ENCODE results near the gene OGDH.

DNA sequence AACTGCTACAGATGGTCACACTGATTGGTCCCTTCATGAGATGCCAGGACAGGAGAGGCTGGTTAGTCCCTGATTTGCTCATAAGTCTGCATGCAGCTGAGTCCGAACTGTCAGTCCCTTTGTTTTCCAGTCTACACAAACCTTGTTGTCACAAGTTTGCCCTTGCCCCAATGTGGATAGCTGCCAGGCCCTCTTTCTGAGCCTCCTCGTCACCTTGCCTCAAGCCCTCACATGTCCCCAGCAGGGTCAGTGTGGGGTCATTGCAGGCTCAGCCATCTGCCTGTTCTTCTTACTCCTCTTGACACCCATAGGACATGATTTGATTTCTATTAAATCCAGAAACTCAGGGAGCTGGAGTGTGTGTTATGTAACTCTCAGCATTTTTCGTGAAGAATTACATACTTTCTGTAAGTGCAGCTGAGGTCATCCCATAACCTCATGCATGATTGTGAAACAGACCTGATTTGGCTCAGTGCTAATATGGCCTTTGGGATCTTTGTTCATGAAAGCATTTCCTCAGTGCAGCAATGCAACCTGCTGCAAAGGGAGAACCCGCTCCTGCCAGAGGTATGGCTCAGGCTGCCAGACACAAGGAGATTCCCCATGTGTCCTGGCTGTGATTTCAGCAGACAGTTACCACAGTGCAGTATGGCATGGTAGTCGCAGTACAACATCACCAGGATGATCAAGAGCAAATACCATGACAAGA lies 72.2 kb downstream of the OGDH start:
- no peak for TF ChIP-seq ZNF720 (CRISPR knock-in tag; IDR thresholded peaks at IDR 0.05)
- TF ChIP-seq CTCF (CRISPR knock-in tag; IDR thresholded peaks at IDR 0.05): no peak
- TF ChIP-seq TERF1 (CRISPR knock-in tag; IDR thresholded peaks at IDR 0.05): no peak
- TF ChIP-seq, protein P1, sequence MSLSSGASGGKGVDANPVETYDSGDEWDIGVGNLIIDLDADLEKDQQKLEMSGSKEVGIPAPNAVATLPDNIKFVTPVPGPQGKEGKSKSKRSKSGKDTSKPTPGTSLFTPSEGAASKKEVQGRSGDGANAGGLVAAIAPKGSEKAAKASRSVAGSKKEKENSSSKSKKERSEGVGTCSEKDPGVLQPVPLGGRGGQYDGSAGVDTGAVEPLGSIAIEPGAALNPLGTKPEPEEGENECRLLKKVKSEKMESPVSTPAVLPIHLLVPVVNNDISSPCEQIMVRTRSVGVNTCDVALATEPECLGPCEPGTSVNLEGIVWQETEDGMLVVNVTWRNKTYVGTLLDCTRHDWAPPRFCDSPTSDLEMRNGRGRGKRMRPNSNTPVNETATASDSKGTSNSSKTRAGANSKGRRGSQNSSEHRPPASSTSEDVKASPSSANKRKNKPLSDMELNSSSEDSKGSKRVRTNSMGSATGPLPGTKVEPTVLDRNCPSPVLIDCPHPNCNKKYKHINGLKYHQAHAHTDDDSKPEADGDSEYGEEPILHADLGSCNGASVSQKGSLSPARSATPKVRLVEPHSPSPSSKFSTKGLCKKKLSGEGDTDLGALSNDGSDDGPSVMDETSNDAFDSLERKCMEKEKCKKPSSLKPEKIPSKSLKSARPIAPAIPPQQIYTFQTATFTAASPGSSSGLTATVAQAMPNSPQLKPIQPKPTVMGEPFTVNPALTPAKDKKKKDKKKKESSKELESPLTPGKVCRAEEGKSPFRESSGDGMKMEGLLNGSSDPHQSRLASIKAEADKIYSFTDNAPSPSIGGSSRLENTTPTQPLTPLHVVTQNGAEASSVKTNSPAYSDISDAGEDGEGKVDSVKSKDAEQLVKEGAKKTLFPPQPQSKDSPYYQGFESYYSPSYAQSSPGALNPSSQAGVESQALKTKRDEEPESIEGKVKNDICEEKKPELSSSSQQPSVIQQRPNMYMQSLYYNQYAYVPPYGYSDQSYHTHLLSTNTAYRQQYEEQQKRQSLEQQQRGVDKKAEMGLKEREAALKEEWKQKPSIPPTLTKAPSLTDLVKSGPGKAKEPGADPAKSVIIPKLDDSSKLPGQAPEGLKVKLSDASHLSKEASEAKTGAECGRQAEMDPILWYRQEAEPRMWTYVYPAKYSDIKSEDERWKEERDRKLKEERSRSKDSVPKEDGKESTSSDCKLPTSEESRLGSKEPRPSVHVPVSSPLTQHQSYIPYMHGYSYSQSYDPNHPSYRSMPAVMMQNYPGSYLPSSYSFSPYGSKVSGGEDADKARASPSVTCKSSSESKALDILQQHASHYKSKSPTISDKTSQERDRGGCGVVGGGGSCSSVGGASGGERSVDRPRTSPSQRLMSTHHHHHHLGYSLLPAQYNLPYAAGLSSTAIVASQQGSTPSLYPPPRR (CRISPR knock-in tag; IDR thresholded peaks at IDR 0.05; ENCODE audit: borderline replicate concordance): no peak
- no peak for TF ChIP-seq JUNB (CRISPR knock-in tag; IDR thresholded peaks at IDR 0.05; ENCODE audit: borderline replicate concordance)
- peak in 1 of 2 experiments; percentile 47; a peak in 1 of 4 replicates for TF ChIP-seq POLR2A (IDR thresholded peaks at IDR 0.05; ENCODE audit: insufficient read depth in 1 of 2, low read depth in 2 of 2, low read length in 2 of 2)
- TF ChIP-seq PHF20 (CRISPR knock-in tag; IDR thresholded peaks at IDR 0.05): no peak
- peak; percentile 63; the same call in 1 of the 2 replicates for TF ChIP-seq ZBTB21 (CRISPR knock-in tag; IDR thresholded peaks at IDR 0.05)
- no peak for TF ChIP-seq ZNF589 (CRISPR knock-in tag; conservative IDR thresholded peaks at IDR 0.05)
- TF ChIP-seq, protein P2, sequence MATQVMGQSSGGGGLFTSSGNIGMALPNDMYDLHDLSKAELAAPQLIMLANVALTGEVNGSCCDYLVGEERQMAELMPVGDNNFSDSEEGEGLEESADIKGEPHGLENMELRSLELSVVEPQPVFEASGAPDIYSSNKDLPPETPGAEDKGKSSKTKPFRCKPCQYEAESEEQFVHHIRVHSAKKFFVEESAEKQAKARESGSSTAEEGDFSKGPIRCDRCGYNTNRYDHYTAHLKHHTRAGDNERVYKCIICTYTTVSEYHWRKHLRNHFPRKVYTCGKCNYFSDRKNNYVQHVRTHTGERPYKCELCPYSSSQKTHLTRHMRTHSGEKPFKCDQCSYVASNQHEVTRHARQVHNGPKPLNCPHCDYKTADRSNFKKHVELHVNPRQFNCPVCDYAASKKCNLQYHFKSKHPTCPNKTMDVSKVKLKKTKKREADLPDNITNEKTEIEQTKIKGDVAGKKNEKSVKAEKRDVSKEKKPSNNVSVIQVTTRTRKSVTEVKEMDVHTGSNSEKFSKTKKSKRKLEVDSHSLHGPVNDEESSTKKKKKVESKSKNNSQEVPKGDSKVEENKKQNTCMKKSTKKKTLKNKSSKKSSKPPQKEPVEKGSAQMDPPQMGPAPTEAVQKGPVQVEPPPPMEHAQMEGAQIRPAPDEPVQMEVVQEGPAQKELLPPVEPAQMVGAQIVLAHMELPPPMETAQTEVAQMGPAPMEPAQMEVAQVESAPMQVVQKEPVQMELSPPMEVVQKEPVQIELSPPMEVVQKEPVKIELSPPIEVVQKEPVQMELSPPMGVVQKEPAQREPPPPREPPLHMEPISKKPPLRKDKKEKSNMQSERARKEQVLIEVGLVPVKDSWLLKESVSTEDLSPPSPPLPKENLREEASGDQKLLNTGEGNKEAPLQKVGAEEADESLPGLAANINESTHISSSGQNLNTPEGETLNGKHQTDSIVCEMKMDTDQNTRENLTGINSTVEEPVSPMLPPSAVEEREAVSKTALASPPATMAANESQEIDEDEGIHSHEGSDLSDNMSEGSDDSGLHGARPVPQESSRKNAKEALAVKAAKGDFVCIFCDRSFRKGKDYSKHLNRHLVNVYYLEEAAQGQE (IDR thresholded peaks at IDR 0.05; ENCODE audit: borderline replicate concordance in 1 of 2, low read depth in 1 of 2, low read length in 2 of 2): no peak
- TF ChIP-seq ZFP37 (CRISPR knock-in tag; IDR thresholded peaks at IDR 0.05; ENCODE audit: borderline replicate concordance): no peak
- TF ChIP-seq, protein P3, sequence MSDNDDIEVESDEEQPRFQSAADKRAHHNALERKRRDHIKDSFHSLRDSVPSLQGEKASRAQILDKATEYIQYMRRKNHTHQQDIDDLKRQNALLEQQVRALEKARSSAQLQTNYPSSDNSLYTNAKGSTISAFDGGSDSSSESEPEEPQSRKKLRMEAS (IDR thresholded peaks at IDR 0.05): no peak
- TF ChIP-seq, protein P4, sequence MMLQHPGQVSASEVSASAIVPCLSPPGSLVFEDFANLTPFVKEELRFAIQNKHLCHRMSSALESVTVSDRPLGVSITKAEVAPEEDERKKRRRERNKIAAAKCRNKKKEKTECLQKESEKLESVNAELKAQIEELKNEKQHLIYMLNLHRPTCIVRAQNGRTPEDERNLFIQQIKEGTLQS (CRISPR knock-in tag; IDR thresholded peaks at IDR 0.05): peak; percentile 70; the same call in 1 of the 2 replicates
